ENCODE measurements around the gene CUX1. TPM values are rescaled to one million over a fixed set of nuclear protein-coding genes. Genes with fewer than 3 reads are reported as not detected.
"Not testable (repeated sequence)": the region's sequence is repeated elsewhere in the genome, so short reads cannot be mapped to it uniquely, and the experiment has no call there.

CUX1 gene
- total RNA-seq, 1 donor from 2014 or later = 40.5 TPM

DNA sequence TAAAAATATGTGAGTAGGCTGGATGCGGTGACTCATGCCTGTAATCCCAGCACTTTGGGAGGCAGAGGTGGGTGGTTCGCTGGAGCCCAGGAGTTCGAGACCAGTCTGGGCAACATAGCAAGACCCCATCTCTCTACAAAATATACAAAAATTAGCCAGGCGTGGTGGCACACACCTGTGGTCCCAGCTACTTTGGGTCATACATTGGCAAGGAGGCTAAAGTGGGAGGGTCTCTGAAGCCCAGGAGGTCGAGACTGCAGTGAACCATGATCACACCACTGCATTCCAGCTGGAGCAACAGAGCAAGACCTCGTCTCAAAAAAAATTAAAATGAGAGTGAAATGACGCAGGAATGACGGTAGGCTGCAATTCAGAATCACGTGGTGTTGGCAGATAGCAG, 404.5 kb downstream of the CUX1 start:
- H3K27me3 ChIP-seq (ENCODE audit: control insufficient read depth, insufficient read depth, low read length) = no peaks in the 10 kb centered on the region
- DNase-seq (ENCODE audit: low read depth) (no peak), FAIRE-seq (no peak)
- H3K4me3 ChIP-seq (ENCODE audit: low read depth, low read length) = no peak overlapping the region
- H3K36me3 ChIP-seq (ENCODE audit: control insufficient read depth, insufficient read depth, low read length) = no peaks in the 10 kb centered on the region
- TF ChIP-seq, protein P1, sequence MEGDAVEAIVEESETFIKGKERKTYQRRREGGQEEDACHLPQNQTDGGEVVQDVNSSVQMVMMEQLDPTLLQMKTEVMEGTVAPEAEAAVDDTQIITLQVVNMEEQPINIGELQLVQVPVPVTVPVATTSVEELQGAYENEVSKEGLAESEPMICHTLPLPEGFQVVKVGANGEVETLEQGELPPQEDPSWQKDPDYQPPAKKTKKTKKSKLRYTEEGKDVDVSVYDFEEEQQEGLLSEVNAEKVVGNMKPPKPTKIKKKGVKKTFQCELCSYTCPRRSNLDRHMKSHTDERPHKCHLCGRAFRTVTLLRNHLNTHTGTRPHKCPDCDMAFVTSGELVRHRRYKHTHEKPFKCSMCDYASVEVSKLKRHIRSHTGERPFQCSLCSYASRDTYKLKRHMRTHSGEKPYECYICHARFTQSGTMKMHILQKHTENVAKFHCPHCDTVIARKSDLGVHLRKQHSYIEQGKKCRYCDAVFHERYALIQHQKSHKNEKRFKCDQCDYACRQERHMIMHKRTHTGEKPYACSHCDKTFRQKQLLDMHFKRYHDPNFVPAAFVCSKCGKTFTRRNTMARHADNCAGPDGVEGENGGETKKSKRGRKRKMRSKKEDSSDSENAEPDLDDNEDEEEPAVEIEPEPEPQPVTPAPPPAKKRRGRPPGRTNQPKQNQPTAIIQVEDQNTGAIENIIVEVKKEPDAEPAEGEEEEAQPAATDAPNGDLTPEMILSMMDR (IDR thresholded peaks at IDR 0.05; ENCODE audit: insufficient read depth, low read length, severe bottlenecking) = no peak

DNA sequence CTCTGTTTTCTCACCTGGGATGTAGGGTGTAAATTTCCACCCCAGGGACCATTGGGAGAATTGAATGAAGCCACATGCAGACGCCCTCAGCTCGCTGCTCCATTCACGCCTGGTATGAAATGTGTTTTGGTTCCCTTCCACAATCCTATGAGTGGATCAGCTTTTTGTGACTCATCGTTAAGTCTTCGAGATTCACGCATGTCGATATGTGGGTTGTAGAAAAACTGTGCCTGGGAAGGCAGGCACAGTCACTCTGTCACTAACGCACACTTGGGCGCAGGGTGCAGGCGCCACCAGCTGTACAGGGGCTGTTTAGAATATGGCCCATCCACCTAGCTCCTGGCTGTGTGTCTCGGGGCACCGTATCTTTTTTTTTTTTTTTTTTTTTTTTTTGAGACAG, 405.0 kb downstream of the CUX1 start:
- Histone ChIP-seq H3K36me3 (ENCODE audit: control insufficient read depth, insufficient read depth, low read length) (peaks cover 2% of the 10 kb centered on the region), H3K27me3 (ENCODE audit: control insufficient read depth, insufficient read depth, low read length) (no peaks in the 10 kb centered on the region), H3K4me3 (ENCODE audit: low read depth, low read length) (no peak overlapping the region)
- FAIRE-seq = no peak
- no peak for DNase-seq (ENCODE audit: low read depth)
- TF ChIP-seq, protein P1 (IDR thresholded peaks at IDR 0.05; ENCODE audit: insufficient read depth, low read length, severe bottlenecking) = no peak

DNA sequence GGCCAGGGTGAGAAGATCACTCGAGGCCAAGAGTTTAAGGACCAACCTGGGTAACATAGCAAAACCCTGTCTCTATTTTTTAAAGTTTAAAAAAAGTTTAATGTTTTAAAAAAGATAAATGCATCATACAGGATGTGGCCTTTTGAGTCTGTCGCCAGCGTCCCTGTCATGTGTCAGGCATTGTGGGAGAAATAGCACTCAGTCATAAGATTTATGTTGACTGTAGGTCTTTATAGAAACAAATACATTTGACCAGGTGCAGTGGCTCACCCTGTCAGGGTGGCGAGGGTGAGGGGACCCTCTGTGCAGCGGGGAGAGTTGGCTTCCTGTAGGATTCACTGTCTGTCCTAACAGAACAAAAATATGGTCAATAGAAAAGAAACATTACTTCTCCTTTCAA, 405.8 kb downstream of the CUX1 start:
- TF ChIP-seq, protein P1 (IDR thresholded peaks at IDR 0.05; ENCODE audit: insufficient read depth, low read length, severe bottlenecking) = no peak
- no peaks in the 10 kb centered on the region for H3K27me3 ChIP-seq (ENCODE audit: control insufficient read depth, insufficient read depth, low read length)
- H3K36me3 ChIP-seq (ENCODE audit: control insufficient read depth, insufficient read depth, low read length) = peaks cover 2% of the 10 kb centered on the region
- no peak overlapping the region for H3K4me3 ChIP-seq (ENCODE audit: low read depth, low read length)
- FAIRE-seq (no peak), DNase-seq (ENCODE audit: low read depth) (no peak)

DNA sequence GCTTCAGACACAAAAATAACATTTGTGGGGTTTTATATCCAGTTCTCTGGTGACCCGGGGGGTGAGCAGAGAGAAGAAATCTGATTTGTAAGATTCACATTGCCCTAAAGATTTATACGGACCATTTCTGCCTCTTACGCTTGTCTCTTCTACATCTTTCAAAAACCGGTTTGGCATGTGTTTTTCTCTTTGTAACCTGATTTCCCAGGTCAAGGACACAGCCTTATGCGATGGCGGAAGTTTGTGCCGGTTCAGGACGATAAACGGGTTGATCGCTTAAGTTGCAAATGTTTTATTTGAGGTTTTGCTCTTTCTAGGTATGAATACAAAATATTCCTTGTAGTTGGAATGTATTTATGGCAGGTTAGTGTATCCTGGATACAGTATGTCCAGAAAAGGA, 407.6 kb downstream of the CUX1 start:
- H3K36me3 ChIP-seq (ENCODE audit: control insufficient read depth, insufficient read depth, low read length) = peaks cover 2% of the 10 kb centered on the region
- no peak overlapping the region for H3K4me3 ChIP-seq (ENCODE audit: low read depth, low read length)
- no peak for DNase-seq (ENCODE audit: low read depth)
- TF ChIP-seq, protein P1 (IDR thresholded peaks at IDR 0.05; ENCODE audit: insufficient read depth, low read length, severe bottlenecking) = no peak
- no peaks in the 10 kb centered on the region for H3K27me3 ChIP-seq (ENCODE audit: control insufficient read depth, insufficient read depth, low read length)
- FAIRE-seq = no peak

DNA sequence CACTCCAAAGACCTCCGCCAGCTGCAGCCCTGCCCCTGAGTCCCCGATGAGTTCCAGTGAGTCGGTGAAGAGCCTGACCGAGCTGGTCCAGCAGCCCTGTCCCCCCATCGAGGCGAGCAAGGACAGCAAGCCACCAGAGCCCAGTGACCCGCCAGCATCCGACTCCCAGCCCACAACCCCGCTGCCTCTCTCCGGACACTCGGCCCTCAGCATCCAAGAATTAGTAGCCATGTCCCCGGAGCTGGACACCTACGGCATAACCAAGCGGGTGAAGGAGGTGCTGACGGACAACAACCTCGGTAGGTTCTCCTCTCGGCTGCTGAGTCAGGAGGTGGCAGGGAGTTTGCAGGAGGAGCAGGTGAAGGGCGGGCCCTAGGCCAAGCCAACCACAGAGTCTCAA, 409.9 kb downstream of the CUX1 start:
- peaks cover 2% of the 10 kb centered on the region for H3K36me3 ChIP-seq (ENCODE audit: control insufficient read depth, insufficient read depth, low read length)
- FAIRE-seq = no peak
- no peak for DNase-seq (ENCODE audit: low read depth)
- H3K4me3 ChIP-seq (ENCODE audit: low read depth, low read length) = no peak overlapping the region
- TF ChIP-seq, protein P1 (IDR thresholded peaks at IDR 0.05; ENCODE audit: insufficient read depth, low read length, severe bottlenecking) = no peak
- no peaks in the 10 kb centered on the region for H3K27me3 ChIP-seq (ENCODE audit: control insufficient read depth, insufficient read depth, low read length)

DNA sequence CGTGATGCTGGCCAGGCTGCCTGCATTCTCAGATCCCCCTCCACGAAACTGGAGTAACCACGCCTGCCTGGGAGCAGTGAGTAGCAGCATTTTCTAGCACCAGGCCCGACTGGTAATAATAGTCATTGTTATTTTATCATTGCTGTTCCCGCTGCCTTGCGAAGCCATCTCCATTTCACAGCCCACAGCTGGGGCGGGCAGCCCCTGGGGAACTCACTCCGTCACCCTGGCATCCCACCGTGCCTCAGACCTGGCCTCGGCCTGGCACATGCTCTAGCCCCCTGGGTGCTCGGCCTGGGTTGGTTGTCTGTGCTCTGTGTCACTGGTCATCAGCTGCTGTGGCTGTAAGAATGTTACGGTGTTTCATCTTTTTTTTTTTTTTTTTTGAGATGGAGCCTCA, 411.5 kb downstream of the CUX1 start:
- TF ChIP-seq, protein P1 (IDR thresholded peaks at IDR 0.05; ENCODE audit: insufficient read depth, low read length, severe bottlenecking) = no peak
- Histone ChIP-seq H3K4me3 (ENCODE audit: low read depth, low read length) (no peak overlapping the region), H3K27me3 (ENCODE audit: control insufficient read depth, insufficient read depth, low read length) (no peaks in the 10 kb centered on the region), H3K36me3 (ENCODE audit: control insufficient read depth, insufficient read depth, low read length) (peaks cover 2% of the 10 kb centered on the region)
- no peak for DNase-seq (ENCODE audit: low read depth)
- FAIRE-seq = no peak

DNA sequence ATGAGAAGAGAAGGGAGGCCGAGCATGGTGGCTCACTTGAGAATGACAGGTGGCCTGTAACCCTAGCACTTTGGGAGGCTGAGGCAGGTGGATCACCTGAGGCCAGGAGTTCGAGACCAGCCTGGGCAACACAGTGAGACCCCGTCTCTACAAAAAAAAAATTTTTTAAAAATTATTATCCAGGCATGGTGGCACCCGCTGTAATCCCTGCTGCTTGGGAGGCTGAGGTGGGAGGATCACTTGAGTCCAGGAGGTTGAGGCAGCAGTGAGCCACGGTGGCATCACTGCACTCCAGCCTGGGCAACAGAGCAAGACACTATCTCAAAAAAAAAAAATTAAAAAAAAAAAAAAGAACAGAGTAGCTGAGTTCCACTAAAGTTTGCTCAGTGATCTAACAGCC, 412.7 kb downstream of the CUX1 start:
- H3K4me3 ChIP-seq (ENCODE audit: low read depth, low read length); H3K27me3 ChIP-seq (ENCODE audit: control insufficient read depth, insufficient read depth, low read length); FAIRE-seq: not testable (repeated sequence)

More for the DNA sequence above, 412.7 kb downstream of the CUX1 start:
- H3K36me3 ChIP-seq (ENCODE audit: control insufficient read depth, insufficient read depth, low read length); DNase-seq (ENCODE audit: low read depth): not testable (repeated sequence)
